Subcutaneous abdominal adipose tissue (tissue), 5 donors: ENCODE results near the gene MROH2B.

Experiments used
- H3K27ac ChIP-seq: one replicate; pipeline ENCODE4 v1.7.0; 2013; ENCODE audit warnings: low read depth, mild to moderate bottlenecking, inconsistent platforms, low read length, moderate library complexity
- H3K27me3 ChIP-seq, 5 donors: one replicate each; pipeline ENCODE4 v1.7.0; 2013; ENCODE audit warnings: low read length in 5 of 5, inconsistent platforms in 1 of 5; ENCODE audit not compliant: control insufficient read depth in 5 of 5, insufficient read depth in 4 of 5
- H3K36me3 ChIP-seq, 5 donors: one replicate each; pipeline ENCODE4 v1.7.0; 2013; ENCODE audit warnings: low read length in 5 of 5; ENCODE audit not compliant: control insufficient read depth in 5 of 5, insufficient read depth in 5 of 5
- H3K4me1 ChIP-seq, 5 donors: one replicate each; pipeline ENCODE4 v1.7.0; 2013; ENCODE audit warnings: low read length in 5 of 5, mild to moderate bottlenecking in 3 of 5, moderate library complexity in 1 of 5; ENCODE audit not compliant: control insufficient read depth in 5 of 5, insufficient read depth in 5 of 5
- H3K4me3 ChIP-seq, 5 donors: one replicate each; pipeline ENCODE4 v1.7.0; 2013; ENCODE audit warnings: low read length in 5 of 5, low read depth in 1 of 5
- H3K9ac ChIP-seq, 5 donors: one replicate each; pipeline ENCODE4 v1.7.0; 2013; ENCODE audit warnings: low read length in 5 of 5, mild to moderate bottlenecking in 4 of 5, moderate library complexity in 3 of 5
- H3K9me3 ChIP-seq, 5 donors: one replicate each; pipeline ENCODE4 v1.7.0; 2013; ENCODE audit warnings: low read length in 5 of 5; ENCODE audit not compliant: control insufficient read depth in 5 of 5
- donor health status: healthy.
- donor health status: healthy.
- donor health status: healthy.
- donor health status: healthy.
- donor health status: healthy.

Gene MROH2B

GRCh38 chr5:40976836-40977235, 94.3 kb downstream of the MROH2B start:
- Histone ChIP-seq H3K4me3 (no peak overlapping the region), H3K27ac (no peak overlapping the region), H3K9me3 (no peaks in the 10 kb centered on the region), H3K4me1 (no peaks in the 10 kb centered on the region), H3K27me3 (no peaks in the 10 kb centered on the region), H3K36me3 (no peaks in the 10 kb centered on the region), H3K9ac (no peak overlapping the region)

GRCh38 chr5:40976041-40976440, 95.1 kb downstream of the MROH2B start:
- H3K4me3 ChIP-seq: no peak overlapping the region
- H3K27me3 ChIP-seq: no peaks in the 10 kb centered on the region
- H3K9me3 ChIP-seq: no peaks in the 10 kb centered on the region
- no peak overlapping the region for H3K27ac ChIP-seq
- H3K36me3 ChIP-seq: no peaks in the 10 kb centered on the region
- no peaks in the 10 kb centered on the region for H3K4me1 ChIP-seq
- H3K9ac ChIP-seq: no peak overlapping the region

GRCh38 chr5:40973364-40974004, 97.7 kb downstream of the MROH2B start:
- no peaks in the 10 kb centered on the region for H3K27me3 ChIP-seq
- no peak overlapping the region for H3K27ac ChIP-seq
- H3K4me1 ChIP-seq: no peaks in the 10 kb centered on the region
- H3K36me3 ChIP-seq: no peaks in the 10 kb centered on the region
- H3K4me3 ChIP-seq: no peak overlapping the region
- H3K9me3 ChIP-seq: no peaks in the 10 kb centered on the region
- H3K9ac ChIP-seq: no peak overlapping the region

- H3K4me1 ChIP-seq: no peaks in the 10 kb centered on the region
- H3K4me3 ChIP-seq: no peak overlapping the region
- H3K9me3 ChIP-seq: peaks cover 0 to 4% (median 0%) of the 10 kb centered on the region in 5 donors
These were observed 98.7 kb downstream of the MROH2B start for GRCh38 chr5:40972434-40972833.

GRCh38 chr5:40962207-40962955, 108.8 kb downstream of the MROH2B start:
- Histone ChIP-seq H3K4me3 (no peak overlapping the region), H3K36me3 (peaks cover 0 to 3% (median 0%) of the 10 kb centered on the region in 5 donors), H3K4me1 (no peaks in the 10 kb centered on the region), H3K9me3 (peaks cover 9 to 20% (median 16%) of the 10 kb centered on the region in 5 donors), H3K27me3 (no peaks in the 10 kb centered on the region), H3K9ac (no peak overlapping the region), H3K27ac (no peak overlapping the region)

More at GRCh38 chr5:40972434-40972833, 98.7 kb downstream of the MROH2B start:
- H3K27ac ChIP-seq: no peak overlapping the region
- no peak overlapping the region for H3K9ac ChIP-seq
- H3K36me3 ChIP-seq: no peaks in the 10 kb centered on the region
- H3K27me3 ChIP-seq: no peaks in the 10 kb centered on the region

GRCh38 chr5:40960037-40960436, 111.1 kb downstream of the MROH2B start:
- H3K4me3 ChIP-seq: no peak overlapping the region
- peaks cover 0 to 3% (median 0%) of the 10 kb centered on the region in 5 donors for H3K36me3 ChIP-seq
- no peak overlapping the region for H3K27ac ChIP-seq
- H3K9me3 ChIP-seq: peaks cover 9 to 20% (median 15%) of the 10 kb centered on the region in 5 donors
- H3K4me1 ChIP-seq: no peaks in the 10 kb centered on the region
- H3K27me3 ChIP-seq: no peaks in the 10 kb centered on the region
- H3K9ac ChIP-seq: no peak overlapping the region

GRCh38 chr5:40958811-40959210, 112.3 kb downstream of the MROH2B start:
- H3K4me3 ChIP-seq: no peak overlapping the region
- no peaks in the 10 kb centered on the region for H3K27me3 ChIP-seq
- H3K36me3 ChIP-seq: peaks cover 0 to 3% (median 0%) of the 10 kb centered on the region in 5 donors
- peaks cover 9 to 20% (median 15%) of the 10 kb centered on the region in 5 donors for H3K9me3 ChIP-seq
- H3K27ac ChIP-seq: no peak overlapping the region
- H3K4me1 ChIP-seq: no peaks in the 10 kb centered on the region
- no peak overlapping the region for H3K9ac ChIP-seq

GRCh38 chr5:40957048-40957447, 114.1 kb downstream of the MROH2B start:
- Histone ChIP-seq H3K27me3 (no peaks in the 10 kb centered on the region), H3K9me3 (peaks cover 9 to 20% (median 15%) of the 10 kb centered on the region in 5 donors)

GRCh38 chr5:40955313-40955712, 115.8 kb downstream of the MROH2B start:
- Histone ChIP-seq H3K27ac (no peak overlapping the region), H3K4me1 (no peaks in the 10 kb centered on the region), H3K36me3 (peaks cover 0 to 3% (median 0%) of the 10 kb centered on the region in 5 donors), H3K9me3 (peaks cover 9 to 20% (median 13%) of the 10 kb centered on the region in 5 donors), H3K9ac (no peak overlapping the region), H3K27me3 (no peaks in the 10 kb centered on the region), H3K4me3 (no peak overlapping the region)

More at GRCh38 chr5:40957048-40957447, 114.1 kb downstream of the MROH2B start:
- peaks cover 0 to 3% (median 0%) of the 10 kb centered on the region in 5 donors for H3K36me3 ChIP-seq
- no peaks in the 10 kb centered on the region for H3K4me1 ChIP-seq
- no peak overlapping the region for H3K27ac ChIP-seq
- no peak overlapping the region for H3K9ac ChIP-seq
- H3K4me3 ChIP-seq: no peak overlapping the region
